ENCODE results near the gene PIGH. TPM values are rescaled to one million over a fixed set of nuclear protein-coding genes. Genes with fewer than 3 reads are reported as not detected.

PIGH gene
- polyA plus RNA-seq, 1 of the 3 experiments (the other 2 are of a cell fraction) = 23.6 TPM

- Histone ChIP-seq H3F3A (replicated peaks; ENCODE audit: insufficient read depth) (no peaks in the 10 kb centered on the region), H3K4me2 (no peak overlapping the region), H3K27ac (ENCODE audit: low read depth in 2 of 2, low read length in 1 of 2) (no peak overlapping the region), H3K9me3 (no peaks in the 10 kb centered on the region), H3K4me1 (ENCODE audit: control insufficient read depth in 1 of 2, insufficient read depth in 2 of 2, low read depth in 1 of 2, low read length in 1 of 2) (no peaks in the 10 kb centered on the region; a peak in 1 of 4 replicates), H2AFZ (ENCODE audit: low read depth) (no peak overlapping the region), H3K9ac (no peak overlapping the region), H3K4me3 (ENCODE audit: low read depth in 2 of 2, low read length in 1 of 2) (no peak overlapping the region), H3K27me3 (ENCODE audit: insufficient read depth) (no peaks in the 10 kb centered on the region), H3K79me2 (ENCODE audit: insufficient read depth) (no peaks in the 10 kb centered on the region), H3K9me2 (no peaks in the 10 kb centered on the region), H3K36me3 (replicated peaks in 1 of 2; ENCODE audit: control insufficient read depth in 1 of 2, insufficient read depth in 2 of 2, low read length in 1 of 2) (no peaks in the 10 kb centered on the region), H4K20me1 (ENCODE audit: insufficient read depth) (no peaks in the 10 kb centered on the region)
- 85% methylated on average over 4 of the region's 7 CpGs for WGBS (ENCODE audit: low lambda C conversion rate)
- DNase-seq = no peak
- CTCF ChIA-PET = interaction anchor here (0.9 to 24.4 kb wide), 5 partner anchors 6 to 153 kb away, joined by 4 to 237 read pairs (median 90); partner anchors contain the start of genes PIGH and RDH12
- POLR2A ChIA-PET = interaction anchor here (0.8 kb wide), 1 partner anchor 20 kb away, joined by 3 read pairs; the partner anchor contains the start of gene PIGH
- TF ChIP-seq TCF12 (IDR thresholded peaks at IDR 0.05) (no peak), FOXJ3 (CRISPR knock-in tag; IDR thresholded peaks at IDR 0.05) (no peak), NFIC (IDR thresholded peaks at IDR 0.05; ENCODE audit: borderline replicate concordance) (no peak), EP300 (IDR thresholded peaks at IDR 0.05; ENCODE audit: borderline replicate concordance in 1 of 2, low read depth in 1 of 2, low read length in 1 of 2) (no peak), CTCF (IDR thresholded peaks at IDR 0.05) (no peak), TEAD4 (IDR thresholded peaks at IDR 0.05; ENCODE audit: borderline replicate concordance, insufficient read depth) (no peak), RFX5 (IDR thresholded peaks at IDR 0.05; ENCODE audit: low read length) (no peak)
- TF ChIP-seq, protein P1, sequence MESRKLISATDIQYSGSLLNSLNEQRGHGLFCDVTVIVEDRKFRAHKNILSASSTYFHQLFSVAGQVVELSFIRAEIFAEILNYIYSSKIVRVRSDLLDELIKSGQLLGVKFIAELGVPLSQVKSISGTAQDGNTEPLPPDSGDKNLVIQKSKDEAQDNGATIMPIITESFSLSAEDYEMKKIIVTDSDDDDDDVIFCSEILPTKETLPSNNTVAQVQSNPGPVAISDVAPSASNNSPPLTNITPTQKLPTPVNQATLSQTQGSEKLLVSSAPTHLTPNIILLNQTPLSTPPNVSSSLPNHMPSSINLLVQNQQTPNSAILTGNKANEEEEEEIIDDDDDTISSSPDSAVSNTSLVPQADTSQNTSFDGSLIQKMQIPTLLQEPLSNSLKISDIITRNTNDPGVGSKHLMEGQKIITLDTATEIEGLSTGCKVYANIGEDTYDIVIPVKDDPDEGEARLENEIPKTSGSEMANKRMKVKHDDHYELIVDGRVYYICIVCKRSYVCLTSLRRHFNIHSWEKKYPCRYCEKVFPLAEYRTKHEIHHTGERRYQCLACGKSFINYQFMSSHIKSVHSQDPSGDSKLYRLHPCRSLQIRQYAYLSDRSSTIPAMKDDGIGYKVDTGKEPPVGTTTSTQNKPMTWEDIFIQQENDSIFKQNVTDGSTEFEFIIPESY (IDR thresholded peaks at IDR 0.05; ENCODE audit: borderline replicate concordance, low read depth) = no peak
Observed at GRCh38 chr14:67579636-67580035, 20.4 kb downstream of the PIGH start.

GRCh38 chr14:67579040-67579439 is 21.0 kb downstream of the PIGH start:
- no peaks in the 10 kb centered on the region for H4K20me1 ChIP-seq (ENCODE audit: insufficient read depth)
- H2AFZ ChIP-seq (ENCODE audit: low read depth) = no peak overlapping the region
- TF ChIP-seq TCF12 (IDR thresholded peaks at IDR 0.05) (no peak), RXRA (IDR thresholded peaks at IDR 0.05; ENCODE audit: borderline replicate concordance, low read depth) (no peak), FOXM1 (IDR thresholded peaks at IDR 0.05; ENCODE audit: low read depth) (no peak), EP300 (IDR thresholded peaks at IDR 0.05; ENCODE audit: borderline replicate concordance in 1 of 2, low read depth in 1 of 2, low read length in 1 of 2) (no peak), GABPA (IDR thresholded peaks at IDR 0.05; ENCODE audit: low read depth) (no peak), NRF1 (IDR thresholded peaks at IDR 0.05; ENCODE audit: low read depth, low read length) (no peak), POLR2AphosphoS5 (IDR thresholded peaks at IDR 0.05; ENCODE audit: low read depth, low read length) (no peak), JUND (IDR thresholded peaks at IDR 0.05) (no peak), MXI1 (IDR thresholded peaks at IDR 0.05; ENCODE audit: low read depth, low read length) (no peak)
- TF ChIP-seq, protein P2, sequence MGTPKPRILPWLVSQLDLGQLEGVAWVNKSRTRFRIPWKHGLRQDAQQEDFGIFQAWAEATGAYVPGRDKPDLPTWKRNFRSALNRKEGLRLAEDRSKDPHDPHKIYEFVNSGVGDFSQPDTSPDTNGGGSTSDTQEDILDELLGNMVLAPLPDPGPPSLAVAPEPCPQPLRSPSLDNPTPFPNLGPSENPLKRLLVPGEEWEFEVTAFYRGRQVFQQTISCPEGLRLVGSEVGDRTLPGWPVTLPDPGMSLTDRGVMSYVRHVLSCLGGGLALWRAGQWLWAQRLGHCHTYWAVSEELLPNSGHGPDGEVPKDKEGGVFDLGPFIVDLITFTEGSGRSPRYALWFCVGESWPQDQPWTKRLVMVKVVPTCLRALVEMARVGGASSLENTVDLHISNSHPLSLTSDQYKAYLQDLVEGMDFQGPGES (IDR thresholded peaks at IDR 0.05; ENCODE audit: low read depth, low read length) = no peak
- TF ChIP-seq, protein P3, sequence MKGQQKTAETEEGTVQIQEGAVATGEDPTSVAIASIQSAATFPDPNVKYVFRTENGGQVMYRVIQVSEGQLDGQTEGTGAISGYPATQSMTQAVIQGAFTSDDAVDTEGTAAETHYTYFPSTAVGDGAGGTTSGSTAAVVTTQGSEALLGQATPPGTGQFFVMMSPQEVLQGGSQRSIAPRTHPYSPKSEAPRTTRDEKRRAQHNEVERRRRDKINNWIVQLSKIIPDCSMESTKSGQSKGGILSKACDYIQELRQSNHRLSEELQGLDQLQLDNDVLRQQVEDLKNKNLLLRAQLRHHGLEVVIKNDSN (IDR thresholded peaks at IDR 0.05; ENCODE audit: borderline replicate concordance, low read depth) = no peak
- TF ChIP-seq, protein P1 (IDR thresholded peaks at IDR 0.05; ENCODE audit: borderline replicate concordance, low read depth) = no peak
- H3K27ac ChIP-seq (ENCODE audit: low read depth in 2 of 2, low read length in 1 of 2) = no peak overlapping the region
- H3K36me3 ChIP-seq (replicated peaks in 1 of 2; ENCODE audit: control insufficient read depth in 1 of 2, insufficient read depth in 2 of 2, low read length in 1 of 2) = no peaks in the 10 kb centered on the region
- ChIA-PET POLR2A (interaction anchor here (0.8 kb wide), 1 partner anchor 21 kb away, joined by 3 read pairs; the partner anchor contains the start of gene PIGH), CTCF (interaction anchor here (0.9 to 24.4 kb wide), 5 partner anchors 5 to 152 kb away, joined by 4 to 237 read pairs (median 90); partner anchors contain the start of genes PIGH and RDH12)
- no peak overlapping the region for H3K4me2 ChIP-seq
- WGBS (ENCODE audit: low lambda C conversion rate) = 92% methylated on average over 12 of the region's 15 CpGs
- no peaks in the 10 kb centered on the region for H3K79me2 ChIP-seq (ENCODE audit: insufficient read depth)
- no peaks in the 10 kb centered on the region for H3K9me2 ChIP-seq
- no peaks in the 10 kb centered on the region for H3K27me3 ChIP-seq (ENCODE audit: insufficient read depth)
- DNase-seq = no peak
- no peaks in the 10 kb centered on the region; a peak in 1 of 4 replicates for H3K4me1 ChIP-seq (ENCODE audit: control insufficient read depth in 1 of 2, insufficient read depth in 2 of 2, low read depth in 1 of 2, low read length in 1 of 2)
- H3K9me3 ChIP-seq = no peaks in the 10 kb centered on the region
- H3F3A ChIP-seq (replicated peaks; ENCODE audit: insufficient read depth) = no peaks in the 10 kb centered on the region
- no peak overlapping the region for H3K9ac ChIP-seq
- H3K4me3 ChIP-seq (ENCODE audit: low read depth in 2 of 2, low read length in 1 of 2) = no peak overlapping the region
